ENCODE results near the gene RNF224.

- TF ChIP-seq CTCF (IDR thresholded peaks at IDR 0.05; ENCODE audit: low read depth, low read length) (no peak), MAX (IDR thresholded peaks at IDR 0.05; ENCODE audit: low read depth, low read length) (no peak), POLR2A (IDR thresholded peaks at IDR 0.05; ENCODE audit: extremely low read depth, insufficient read length) (no peak), MYC (IDR thresholded peaks at IDR 0.05; ENCODE audit: low read depth, low read length) (no peak)
Observed at GRCh38 chr9:137187386-137187785, 39.9 kb upstream of the RNF224 start.

All from NB4 (cell line).